K562 (cell line): Measurements from ENCODE around the gene PSMD9. TPM values are rescaled to one million over a fixed set of nuclear protein-coding genes. Genes with fewer than 3 reads are reported as not detected.

Experiments
- ADNP ChIP-seq: fragments of 200-800 bp; sonication (Bioruptor generic); IDR thresholded peaks from 2 replicates; pipeline ENCODE4 v1.6.1; 2016; ENCODE audit warnings: missing genetic modification characterization, missing compliant biosample characterization
- BCL6 ChIP-seq: fragments of 250-450 bp; sonication (Bioruptor Pico); IDR thresholded peaks from 2 replicates; pipeline ENCODE4 v1.4.0; 2020
- ELF4 ChIP-seq: fragments of 450-650 bp; formaldehyde crosslinking; IDR thresholded peaks from 2 replicates; pipeline ENCODE4 v1.4.0; 2022; ENCODE audit warnings: missing genetic modification characterization
- FOXJ3 ChIP-seq: sonication (generic); formaldehyde crosslinking; IDR thresholded peaks from 2 replicates; pipeline ENCODE4 v1.4.0; 2020; ENCODE audit warnings: mild to moderate bottlenecking, missing genetic modification reagents
- GTF2A2 ChIP-seq: IDR thresholded peaks from 2 replicates; pipeline ENCODE4 v1.6.1; 2016; ENCODE audit warnings: mild to moderate bottlenecking, missing genetic modification characterization, missing compliant biosample characterization
- HDAC1 ChIP-seq, 2 experiments: fragments of 450-650 bp; IDR thresholded peaks; 2 replicates each; pipeline ENCODE4 v1.6.1; 2016 to 2017; ENCODE audit warnings: inconsistent platforms in 1 of 2, mild to moderate bottlenecking in 1 of 2, moderate library complexity in 1 of 2
- HMG20A ChIP-seq: fragments of 450-650 bp; formaldehyde crosslinking; conservative IDR thresholded peaks from 2 replicates; pipeline ENCODE4 v1.4.0; 2020; ENCODE audit warnings: mild to moderate bottlenecking, mixed read lengths
- IFI16 ChIP-seq: fragments of 250-450 bp; sonication (Bioruptor Pico); IDR thresholded peaks from 2 replicates; pipeline ENCODE4 v2.1.2; 2022; ENCODE audit warnings: mild to moderate bottlenecking, inconsistent platforms
- MCM3 ChIP-seq: fragments of 450-650 bp; IDR thresholded peaks from 2 replicates; pipeline ENCODE4 v1.6.1; 2016
- MCM5 ChIP-seq: fragments of 450-650 bp; IDR thresholded peaks from 2 replicates; pipeline ENCODE4 v1.6.1; 2016; ENCODE audit warnings: low read depth
- NCOA4 ChIP-seq: fragments of 450-650 bp; IDR thresholded peaks from 2 replicates; pipeline ENCODE4 v1.6.1; 2018; ENCODE audit warnings: mild to moderate bottlenecking; ENCODE audit not compliant: partially characterized antibody
- NR2C2 ChIP-seq, 2 experiments: fragments of 200-800 bp in 1 of 2; sonication (Bioruptor generic) in 1 of 2; sonication (generic) in 1 of 2; formaldehyde crosslinking in 1 of 2; IDR thresholded peaks; 2 replicates each; pipeline versions ENCODE4 v1.6.1 to v1.8.0; 2016 to 2022; ENCODE audit warnings: mild to moderate bottlenecking in 1 of 2, missing compliant biosample characterization in 1 of 2, missing genetic modification characterization in 1 of 2, missing genetic modification reagents in 1 of 2
- OTX1 ChIP-seq: fragments of 450-650 bp; formaldehyde crosslinking; IDR thresholded peaks from 2 replicates; pipeline ENCODE4 v1.4.0; 2022; ENCODE audit warnings: mild to moderate bottlenecking
- POLR2G ChIP-seq: fragments of 200-400 bp; formaldehyde crosslinking; IDR thresholded peaks from 2 replicates; pipeline ENCODE4 v1.6.1; 2017; ENCODE audit warnings: low read depth, mild to moderate bottlenecking, antibody characterized with exemption, low read length, moderate library complexity
- POLR3G ChIP-seq: IDR thresholded peaks from 2 replicates; pipeline ENCODE4 v1.6.1; 2011; ENCODE audit not compliant: insufficient read length, insufficient replicate concordance; ENCODE audit errors: extremely low read depth
- RBM22 ChIP-seq: fragments of 200-400 bp; formaldehyde crosslinking; IDR thresholded peaks from 2 replicates; pipeline ENCODE4 v1.6.1; 2018; ENCODE audit warnings: low read length, low read depth; ENCODE audit not compliant: poor library complexity, severe bottlenecking
- SMAD3 ChIP-seq: fragments of 450-650 bp; formaldehyde crosslinking; conservative IDR thresholded peaks from 2 replicates; pipeline ENCODE4 v1.4.0; 2020; ENCODE audit warnings: mild to moderate bottlenecking
- SMARCA4 ChIP-seq: fragments of 450-650 bp; IDR thresholded peaks from 2 replicates; pipeline ENCODE4 v1.6.1; 2016
- SMARCA5 ChIP-seq: fragments of 450-650 bp; IDR thresholded peaks from 2 replicates; pipeline ENCODE4 v1.6.1; 2016
- TCF7L2 ChIP-seq: fragments of 150-350 bp; IDR thresholded peaks from 2 replicates; pipeline ENCODE4 v1.6.1; 2016; ENCODE audit warnings: low read depth, mild to moderate bottlenecking, low read length, moderate library complexity
- ZKSCAN3 ChIP-seq: fragments of 250-450 bp; sonication (Bioruptor Pico); IDR thresholded peaks from 2 replicates; pipeline ENCODE4 v1.4.0; 2020
- ZKSCAN8 ChIP-seq: fragments of 200-800 bp; sonication (Bioruptor generic); IDR thresholded peaks from 2 replicates; pipeline ENCODE4 v1.6.1; 2016; ENCODE audit warnings: missing genetic modification characterization, missing compliant biosample characterization
- ZNF445 ChIP-seq: fragments of 250-450 bp; sonication (Bioruptor Pico); IDR thresholded peaks from 2 replicates; pipeline ENCODE4 v1.4.0; 2020; ENCODE audit warnings: low read depth, mild to moderate bottlenecking, moderate library complexity
- ZNF668 ChIP-seq: fragments of 250-450 bp; sonication (Bioruptor Pico); IDR thresholded peaks from 2 replicates; pipeline ENCODE4 v1.8.0; 2022; ENCODE audit warnings: mild to moderate bottlenecking, inconsistent platforms
- polyA plus RNA-seq, 8 experiments: library from polyadenylated mRNA; depleted of rRNA in 4 of 8; stranded (reverse) in 5 of 8; unstranded in 3 of 8; fragments of >200 nt; fragmentation: Nextera tagmentation in 2 of 8; fragmentation: Illumina TruSeq in 1 of 8; extraction: Ambion mirVana in 2 of 8; extraction: Trizol in 1 of 8; gene quantifications; 2 replicates each; pipeline versions ENCODE4 v1.2.1 to v1.2.3, GENCODE V29; 2011 to 2014; ENCODE audit warnings: inconsistent platforms in 1 of 8, missing spikeins in 1 of 8
- total RNA-seq, 7 experiments: library from RNA; depleted of rRNA in 6 of 7; stranded (reverse); fragments of >200 nt in 6 of 7; fragmentation: Illumina TruSeq in 2 of 7; extraction: Trizol in 2 of 7; gene quantifications; 2 replicates each; pipeline versions ENCODE4 v1.2.1 to v1.2.3, GENCODE V29; 2011 to 2021; ENCODE audit warnings: low replicate concordance in 1 of 7
- TF ChIP-seq, protein P1 (sequence below): fragments of 250-450 bp; sonication (Bioruptor Pico); IDR thresholded peaks from 2 replicates; pipeline ENCODE4 v1.4.0; 2020

PSMD9 gene
- total and polyA plus RNA-seq, 9 of the 15 experiments (the other 6 are each of a cell fraction or from before 2014, with no cell fraction given), result 12.2 to 143 (median 61.3) TPM

DNA sequence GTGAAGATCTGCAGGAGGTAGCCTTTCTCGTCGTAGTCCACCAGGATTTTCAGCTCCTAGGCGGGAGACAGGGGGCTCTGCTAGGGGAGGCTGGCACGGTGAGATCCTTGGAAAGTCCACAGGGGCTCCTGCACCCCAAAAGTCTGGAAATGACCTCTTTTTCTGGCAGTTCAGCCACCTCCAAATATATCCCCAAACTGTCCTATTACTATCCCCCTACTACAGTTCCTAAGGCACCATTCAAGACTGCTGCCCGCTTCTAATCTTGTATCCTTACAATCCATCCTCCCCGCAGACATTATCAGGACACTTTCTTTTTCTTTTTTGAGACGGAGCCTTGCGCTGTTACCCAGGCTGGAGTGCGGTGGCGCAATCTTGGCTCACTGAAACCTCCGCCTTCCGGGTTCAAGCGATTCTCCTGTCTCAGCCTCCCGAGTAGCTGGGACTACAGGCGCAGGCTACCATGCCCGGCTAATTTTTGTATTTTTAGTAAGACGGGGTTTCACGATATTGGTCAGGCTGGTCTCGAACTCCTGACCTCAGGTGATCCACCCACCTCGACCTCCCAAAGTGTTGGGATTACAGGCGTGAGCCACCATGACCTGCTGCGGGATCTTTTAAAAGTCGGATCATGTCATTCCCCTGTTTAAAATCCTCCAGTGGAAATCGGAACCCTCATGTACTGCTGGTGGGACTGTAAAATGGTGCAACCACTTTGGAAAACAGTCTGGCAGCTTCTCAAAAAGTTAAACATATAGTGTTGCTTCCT is 48.4 kb upstream of the PSMD9 start (continued):
- TF ChIP-seq ZKSCAN3 (CRISPR knock-in tag) (no peak), BCL6 (CRISPR knock-in tag) (no peak), HDAC1 (IDR thresholded peaks at IDR 0.05) (peak in 1 of 2 experiments; percentile 30; a peak in 1 of 4 replicates), SMARCA4 (no peak; the same call in 1 of the 2 replicates), GTF2A2 (tag) (no peak), POLR3G (no peak), ZNF445 (no peak), ZNF668 (CRISPR knock-in tag) (no peak), HMG20A (CRISPR knock-in tag) (no peak), SMARCA5 (0 out of 2 replicates have a peak, but pooled peaks have one; percentile 13), MCM5 (no peak), FOXJ3 (CRISPR knock-in tag) (no peak), OTX1 (no peak), POLR2G (no peak), ELF4 (CRISPR knock-in tag) (0 out of 2 replicates have a peak, but pooled peaks have one; percentile 37), NR2C2 (CRISPR knock-in tag; IDR thresholded peaks at IDR 0.05) (no peak), NR2C2 (tag; IDR thresholded peaks at IDR 0.05) (peak; percentile 32; the same call in 1 of the 2 replicates), ADNP (tag) (peak; percentile 88), IFI16 (CRISPR knock-in tag) (no peak), SMAD3 (CRISPR knock-in tag) (no peak), MCM3 (no peak), ZKSCAN8 (CRISPR knock-in tag) (no peak), TCF7L2 (no peak), NCOA4 (no peak), RBM22 (no peak)
- TF ChIP-seq, protein P1, sequence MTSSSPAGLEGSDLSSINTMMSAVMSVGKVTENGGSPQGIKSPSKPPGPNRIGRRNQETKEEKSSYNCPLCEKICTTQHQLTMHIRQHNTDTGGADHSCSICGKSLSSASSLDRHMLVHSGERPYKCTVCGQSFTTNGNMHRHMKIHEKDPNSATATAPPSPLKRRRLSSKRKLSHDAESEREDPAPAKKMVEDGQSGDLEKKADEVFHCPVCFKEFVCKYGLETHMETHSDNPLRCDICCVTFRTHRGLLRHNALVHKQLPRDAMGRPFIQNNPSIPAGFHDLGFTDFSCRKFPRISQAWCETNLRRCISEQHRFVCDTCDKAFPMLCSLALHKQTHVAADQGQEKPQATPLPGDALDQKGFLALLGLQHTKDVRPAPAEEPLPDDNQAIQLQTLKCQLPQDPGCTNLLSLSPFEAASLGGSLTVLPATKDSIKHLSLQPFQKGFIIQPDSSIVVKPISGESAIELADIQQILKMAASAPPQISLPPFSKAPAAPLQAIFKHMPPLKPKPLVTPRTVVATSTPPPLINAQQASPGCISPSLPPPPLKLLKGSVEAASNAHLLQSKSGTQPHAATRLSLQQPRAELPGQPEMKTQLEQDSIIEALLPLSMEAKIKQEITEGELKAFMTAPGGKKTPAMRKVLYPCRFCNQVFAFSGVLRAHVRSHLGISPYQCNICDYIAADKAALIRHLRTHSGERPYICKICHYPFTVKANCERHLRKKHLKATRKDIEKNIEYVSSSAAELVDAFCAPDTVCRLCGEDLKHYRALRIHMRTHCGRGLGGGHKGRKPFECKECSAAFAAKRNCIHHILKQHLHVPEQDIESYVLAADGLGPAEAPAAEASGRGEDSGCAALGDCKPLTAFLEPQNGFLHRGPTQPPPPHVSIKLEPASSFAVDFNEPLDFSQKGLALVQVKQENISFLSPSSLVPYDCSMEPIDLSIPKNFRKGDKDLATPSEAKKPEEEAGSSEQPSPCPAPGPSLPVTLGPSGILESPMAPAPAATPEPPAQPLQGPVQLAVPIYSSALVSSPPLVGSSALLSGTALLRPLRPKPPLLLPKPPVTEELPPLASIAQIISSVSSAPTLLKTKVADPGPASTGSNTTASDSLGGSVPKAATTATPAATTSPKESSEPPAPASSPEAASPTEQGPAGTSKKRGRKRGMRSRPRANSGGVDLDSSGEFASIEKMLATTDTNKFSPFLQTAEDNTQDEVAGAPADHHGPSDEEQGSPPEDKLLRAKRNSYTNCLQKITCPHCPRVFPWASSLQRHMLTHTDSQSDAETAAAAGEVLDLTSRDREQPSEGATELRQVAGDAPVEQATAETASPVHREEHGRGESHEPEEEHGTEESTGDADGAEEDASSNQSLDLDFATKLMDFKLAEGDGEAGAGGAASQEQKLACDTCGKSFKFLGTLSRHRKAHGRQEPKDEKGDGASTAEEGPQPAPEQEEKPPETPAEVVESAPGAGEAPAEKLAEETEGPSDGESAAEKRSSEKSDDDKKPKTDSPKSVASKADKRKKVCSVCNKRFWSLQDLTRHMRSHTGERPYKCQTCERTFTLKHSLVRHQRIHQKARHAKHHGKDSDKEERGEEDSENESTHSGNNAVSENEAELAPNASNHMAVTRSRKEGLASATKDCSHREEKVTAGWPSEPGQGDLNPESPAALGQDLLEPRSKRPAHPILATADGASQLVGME (CRISPR knock-in tag), result no peak
